SH-SY5Y (cell line): ENCODE results near the gene HBB.
"Not testable (repeated sequence)": the region's sequence is repeated elsewhere in the genome, so short reads cannot be mapped to it uniquely, and the experiment has no call there.

Experiments
- GATA2 ChIP-seq: IDR thresholded peaks from 2 replicates; pipeline ENCODE4 v1.6.1; 2011; ENCODE audit warnings: mild to moderate bottlenecking, low read depth, low read length
- GATA3 ChIP-seq: IDR thresholded peaks from 2 replicates; pipeline ENCODE4 v1.6.1; 2011; ENCODE audit warnings: low read depth, mild to moderate bottlenecking, low read length, moderate library complexity

HBB gene

DNA sequence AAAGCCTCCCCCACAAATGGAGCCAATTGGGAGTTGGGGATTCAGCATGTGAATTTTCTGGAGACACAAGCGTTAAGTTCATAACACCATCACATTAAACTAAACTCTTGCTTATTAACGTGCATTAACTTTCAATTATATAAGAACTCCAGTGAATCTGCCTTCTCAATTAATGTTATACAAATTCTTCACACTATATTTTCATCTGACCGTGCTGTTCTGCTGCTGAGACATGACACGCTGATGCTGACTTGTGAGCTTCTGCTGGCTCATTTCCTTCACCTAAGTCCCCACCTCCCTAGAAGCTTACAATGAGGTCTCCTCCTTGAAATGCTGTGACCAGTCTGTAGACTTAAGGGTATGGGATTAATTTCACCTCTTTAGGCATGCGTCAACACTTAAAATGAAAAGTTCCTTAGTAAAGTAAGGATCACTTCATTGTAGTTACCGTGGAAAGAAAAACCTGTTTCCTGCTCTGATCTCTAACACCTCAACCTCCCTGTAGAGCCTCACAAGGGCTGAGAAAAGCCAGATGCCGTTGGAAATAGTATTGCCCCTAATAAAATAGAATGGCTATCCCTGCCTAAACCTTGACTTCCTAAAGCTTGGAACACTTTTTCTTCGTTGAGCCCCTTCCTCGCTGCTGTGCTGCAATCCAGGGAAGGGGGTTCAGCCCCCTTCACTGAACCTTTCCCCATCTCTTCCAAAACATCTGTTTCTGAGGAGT is 25.5 kb upstream of the HBB start:
- TF ChIP-seq GATA2, result no peak
- no peak for TF ChIP-seq GATA3

DNA sequence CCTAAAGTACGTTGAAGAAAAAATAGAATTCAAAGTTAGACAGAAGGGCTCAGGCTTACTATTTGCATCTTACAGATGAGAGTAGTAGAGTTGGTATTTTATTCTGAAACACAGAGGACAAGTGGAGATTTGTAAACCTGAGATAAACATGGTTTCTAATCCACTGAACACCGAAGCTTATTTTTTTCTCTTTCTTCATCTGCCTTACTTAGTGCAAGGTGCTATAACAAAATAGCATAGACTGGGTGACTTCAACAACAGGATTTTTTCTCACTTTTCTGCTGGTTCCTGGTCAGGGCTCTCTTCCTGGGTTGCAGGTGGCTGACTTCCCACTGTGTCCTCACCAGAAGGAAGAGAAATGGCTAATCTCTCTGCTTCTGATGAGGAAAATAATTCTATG is 24.9 kb upstream of the HBB start:
- no peak for TF ChIP-seq GATA3
- no peak for TF ChIP-seq GATA2

DNA sequence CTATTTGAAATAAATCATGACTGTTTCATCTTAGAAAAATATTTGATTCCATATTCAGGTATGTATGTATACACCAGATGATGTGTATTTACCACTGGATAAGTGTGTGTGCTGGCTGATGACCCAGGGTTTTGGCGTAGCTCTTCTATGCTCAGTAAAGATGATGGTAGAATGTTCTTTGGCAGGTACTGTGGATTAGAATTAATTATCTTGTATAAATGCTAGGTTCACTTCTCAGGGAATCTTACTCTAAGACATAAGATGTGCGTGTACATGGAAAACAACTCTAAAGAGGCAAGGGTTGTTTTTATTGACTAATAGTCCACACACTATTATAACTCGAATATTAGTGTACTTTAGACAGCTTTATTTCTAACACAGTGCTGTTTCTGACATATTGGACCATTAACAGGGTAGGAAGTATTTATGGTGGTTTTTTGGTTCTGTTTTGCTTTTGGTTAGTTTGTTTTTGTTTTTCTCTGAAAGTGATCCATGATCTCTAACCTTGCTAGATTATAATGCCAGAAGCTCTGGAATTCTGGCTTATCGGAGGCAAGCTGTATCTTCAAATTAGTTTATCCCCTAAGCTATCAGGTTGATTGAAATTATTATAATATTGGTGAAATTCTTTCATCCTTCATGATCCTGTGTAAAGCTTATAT is 23.8 kb upstream of the HBB start:
- TF ChIP-seq GATA3 (no peak), GATA2 (no peak)

DNA sequence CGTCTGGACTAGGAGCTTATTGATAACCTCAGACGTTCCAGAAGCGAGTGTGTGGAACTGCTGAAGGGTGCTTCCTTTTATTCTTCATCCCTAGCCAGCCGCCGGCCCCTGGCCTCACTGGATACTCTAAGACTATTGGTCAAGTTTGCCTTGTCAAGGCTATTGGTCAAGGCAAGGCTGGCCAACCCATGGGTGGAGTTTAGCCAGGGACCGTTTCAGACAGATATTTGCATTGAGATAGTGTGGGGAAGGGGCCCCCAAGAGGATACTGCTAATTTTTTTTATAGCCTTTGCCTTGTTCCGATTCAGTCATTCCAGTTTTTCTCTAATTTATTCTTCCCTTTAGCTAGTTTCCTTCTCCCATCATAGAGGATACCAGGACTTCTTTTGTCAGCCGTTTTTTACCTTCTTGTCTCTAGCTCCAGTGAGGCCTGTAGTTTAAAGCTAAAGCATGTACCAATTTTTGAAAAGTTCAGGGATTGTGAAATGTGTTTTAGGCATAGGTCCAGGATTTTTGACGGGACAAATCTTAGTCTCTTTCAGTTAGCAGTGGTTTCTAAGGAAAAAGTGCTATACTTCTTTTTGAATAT is 23.0 kb upstream of the HBB start, which contains the start of gene HBG1:
Gene HBG1 (minus strand): TSS at position 51 of the 590 bp plus-strand sequence. CDS start 53 bp downstream, outside the sequence.
- not testable (repeated sequence) for TF ChIP-seq GATA3, GATA2

- TF ChIP-seq GATA2 (no peak), GATA3 (no peak)
Observed at GRCh38 chr11:5247472-5248192, 20.8 kb upstream of the HBB start.

GRCh38 chr11:5246772-5247471 is 20.1 kb upstream of the HBB start:
- no peak for TF ChIP-seq GATA2
- TF ChIP-seq GATA3, result no peak

DNA sequence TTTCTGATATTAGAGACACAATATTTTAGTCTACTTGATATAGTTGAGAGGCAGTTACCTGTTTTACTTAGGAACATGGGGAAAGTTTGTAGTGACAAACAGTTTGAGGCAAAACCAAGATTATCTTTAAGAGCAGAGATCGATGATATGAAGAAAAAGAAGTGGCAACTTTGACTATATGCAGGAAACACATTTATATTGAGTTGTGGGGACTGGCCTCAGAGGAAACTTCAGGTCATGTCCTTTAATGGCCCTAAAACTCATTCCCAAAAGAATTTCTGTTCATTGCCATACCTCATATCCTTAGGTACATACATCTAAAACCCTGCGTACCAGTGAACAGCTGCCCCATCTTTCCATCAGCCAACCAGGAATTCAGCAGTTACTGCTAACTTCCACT is 18.3 kb upstream of the HBB start:
- TF ChIP-seq GATA2 (no peak), GATA3 (no peak)

DNA sequence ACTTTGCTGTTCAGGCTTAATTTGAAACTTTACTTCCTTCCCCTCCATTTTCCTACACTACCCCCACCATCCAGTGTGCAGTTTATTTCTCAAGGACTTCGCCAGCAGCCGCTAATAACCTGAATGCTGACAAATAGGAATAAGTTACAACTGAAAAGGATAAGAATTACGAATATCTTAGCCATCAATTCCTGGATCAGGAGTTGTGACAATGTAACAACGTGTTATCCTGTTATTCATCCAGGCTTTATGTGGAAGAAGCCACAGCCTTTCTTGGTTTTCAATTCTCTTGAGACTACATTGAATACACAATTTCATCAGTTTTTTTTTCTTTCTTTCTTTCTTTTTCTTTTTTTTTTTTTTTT is 16.9 kb upstream of the HBB start:
- TF ChIP-seq GATA2 (no peak), GATA3 (no peak)

GRCh38 chr11:5242933-5243815 is 16.3 kb upstream of the HBB start:
- TF ChIP-seq GATA3, result no peak
- TF ChIP-seq GATA2, result no peak

- no peak for TF ChIP-seq GATA2
- no peak for TF ChIP-seq GATA3
Observed at GRCh38 chr11:5242208-5242607, 15.3 kb upstream of the HBB start.

DNA sequence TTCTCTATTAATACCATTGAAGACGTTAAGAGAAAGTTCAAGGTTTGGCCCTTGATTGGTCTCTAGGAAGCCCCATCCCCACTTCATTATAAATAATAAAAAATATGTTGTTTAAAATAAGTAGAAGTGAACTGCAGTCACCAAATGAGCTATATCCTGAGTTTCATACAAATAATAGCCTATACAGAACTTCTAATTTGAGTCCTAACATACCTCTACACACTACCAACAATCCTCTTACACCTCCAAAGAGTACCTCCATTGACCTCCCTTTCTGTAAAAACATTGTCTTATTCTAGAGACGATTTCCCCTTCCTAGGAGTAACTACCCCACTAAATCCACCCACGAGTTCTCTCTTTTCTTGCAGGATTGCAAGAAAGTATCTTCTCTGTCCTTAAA is 14.6 kb upstream of the HBB start:
- TF ChIP-seq GATA2 (no peak), GATA3 (no peak)

DNA sequence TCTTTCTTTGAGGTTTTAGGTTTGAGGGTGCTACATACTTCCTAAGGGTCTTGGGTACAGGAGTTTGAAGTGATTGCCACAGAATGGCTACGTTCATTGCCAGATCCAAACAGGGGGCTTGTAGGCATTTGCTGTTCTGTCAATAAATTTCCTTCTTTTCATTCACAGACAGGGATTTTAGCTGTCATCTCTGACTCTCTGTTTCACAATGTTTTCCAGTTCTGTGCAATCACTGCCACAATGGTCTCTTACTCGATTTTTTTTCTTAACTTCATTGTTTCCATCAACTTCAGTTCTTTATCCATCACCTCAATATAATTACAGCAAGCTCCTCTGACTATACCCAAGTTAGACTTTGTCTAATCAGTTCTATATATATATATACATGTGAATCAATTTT is 13.6 kb upstream of the HBB start:
- TF ChIP-seq GATA3 (no peak), GATA2 (no peak)

- no peak for TF ChIP-seq GATA2
- TF ChIP-seq GATA3, result no peak
Observed at GRCh38 chr11:5240056-5240455, 13.2 kb upstream of the HBB start.

DNA sequence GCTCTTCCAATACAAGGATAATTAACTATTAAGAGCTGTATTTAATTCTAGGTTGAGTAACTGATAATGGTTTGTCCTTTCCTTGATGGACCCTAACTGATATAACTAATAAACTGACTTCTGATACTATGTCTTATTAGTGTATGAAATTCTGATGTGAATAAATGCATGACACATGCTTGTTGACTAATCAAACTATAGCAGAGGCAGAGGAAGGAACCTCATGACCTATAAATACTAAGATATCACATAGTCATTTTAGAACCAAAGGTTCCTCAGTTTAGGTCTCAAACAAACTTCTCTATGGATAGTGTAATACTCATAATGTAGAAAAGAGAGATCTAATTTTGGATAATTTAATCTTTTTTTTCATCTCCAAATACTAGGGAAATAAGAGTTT is 12.2 kb upstream of the HBB start:
- TF ChIP-seq GATA2 (no peak), GATA3 (no peak)
